PC-3 (cell line): Measurements from ENCODE around the gene APOL2. TPM values are rescaled to one million over a fixed set of nuclear protein-coding genes. Genes with fewer than 3 reads are reported as not detected.
"Not testable (repeated sequence)": the region's sequence is repeated elsewhere in the genome, so short reads cannot be mapped to it uniquely, and the experiment has no call there.

Source experiments
- ATAC-seq: fragments of 200-7000 bp; cut with Tn5 transposase; 2 replicates; pipeline ENCODE4 v1.9.1; 2020; ENCODE audit warnings: mild to moderate bottlenecking, moderate library complexity
- BruUV-seq: library from RNA; stranded (reverse); fragments of 400-500 nt; replicated peaks from 2 replicates; lab custom pipeline; 2021; lab: Mats Ljungman, UMichigan
- CTCF ChIA-PET: fragments of 300-600 bp; sonication (Branson Sonifier 250); formaldehyde crosslinking; loops from one replicate; lab custom pipeline; 2022; ENCODE audit warnings: antibody characterized with exemption; lab: Charles Lee
- POLR2A ChIA-PET: fragments of 300-600 bp; sonication (Branson Sonifier 250); formaldehyde crosslinking; loops from one replicate; lab custom pipeline; 2022; ENCODE audit warnings: antibody characterized with exemption; ENCODE audit not compliant: unreplicated experiment; lab: Charles Lee
- DNase-seq: peaks from one replicate; pipeline ENCODE4 v3.0.0-alpha.2; 2015
- H2AFZ ChIP-seq: fragments of 300-600 bp; sonication (generic); 2 replicates; pipeline ENCODE4 v1.6.0; 2016; ENCODE audit warnings: antibody characterized with exemption, low read length
- H3F3A ChIP-seq: fragments of 300-600 bp; sonication (generic); one replicate; pipeline ENCODE4 v1.6.0; 2017; ENCODE audit warnings: antibody characterized with exemption, low read length, control low read depth, mild to moderate bottlenecking; ENCODE audit not compliant: unreplicated experiment
- H3K27ac ChIP-seq: fragments of 300-600 bp; sonication (generic); 2 replicates; pipeline ENCODE4 v1.5.1; 2016; ENCODE audit warnings: mild to moderate bottlenecking, low read length
- H3K27me3 ChIP-seq: fragments of 300-600 bp; sonication (generic); 2 replicates; pipeline ENCODE4 v1.6.1; 2016; ENCODE audit warnings: low read length, mixed read lengths
- H3K36me3 ChIP-seq: fragments of 300-600 bp; sonication (generic); 2 replicates; pipeline ENCODE4 v1.6.1; 2016; ENCODE audit warnings: low read depth, mixed run types, low read length, mixed read lengths
- H3K4me1 ChIP-seq: fragments of 300-600 bp; sonication (generic); 2 replicates; pipeline ENCODE4 v1.5.1; 2016; ENCODE audit warnings: low read length; ENCODE audit not compliant: insufficient read depth
- H3K4me2 ChIP-seq: fragments of 300-600 bp; sonication (generic); 2 replicates; pipeline ENCODE4 v1.6.0; 2016; ENCODE audit warnings: low read length
- H3K4me3 ChIP-seq: fragments of 300-600 bp; sonication (generic); 2 replicates; pipeline ENCODE4 v1.5.1; 2016; ENCODE audit warnings: mild to moderate bottlenecking, low read length, mixed read lengths
- H3K79me2 ChIP-seq: fragments of 300-600 bp; sonication (generic); 2 replicates; pipeline ENCODE4 v1.6.1; 2017; ENCODE audit warnings: low read length, mixed read lengths
- H3K9ac ChIP-seq: fragments of 300-600 bp; sonication (generic); 2 replicates; pipeline ENCODE4 v1.6.0; 2016; ENCODE audit warnings: mild to moderate bottlenecking, low read length
- H3K9me2 ChIP-seq: fragments of 300-600 bp; sonication (generic); replicated peaks from 2 replicates; pipeline ENCODE4 v1.6.1; 2016; ENCODE audit warnings: mixed run types, low read length, mixed read lengths
- H3K9me3 ChIP-seq: fragments of 300-600 bp; sonication (generic); 2 replicates; pipeline ENCODE4 v1.6.1; 2016; ENCODE audit warnings: low read length, mixed read lengths
- H4K20me1 ChIP-seq: fragments of 300-600 bp; sonication (generic); 2 replicates; pipeline ENCODE4 v1.6.1; 2016; ENCODE audit warnings: low read length, mixed read lengths
- EZH2 ChIP-seq: fragments of 300-600 bp; sonication (generic); IDR thresholded peaks from one replicate; pipeline ENCODE4 v1.6.1; 2017; ENCODE audit warnings: antibody characterized with exemption, mild to moderate bottlenecking, low read length; ENCODE audit not compliant: unreplicated experiment
- EZH2phosphoT487 ChIP-seq: fragments of 300-600 bp; sonication (generic); IDR thresholded peaks from 2 replicates; pipeline ENCODE4 v1.6.1; 2018; ENCODE audit warnings: mild to moderate bottlenecking, antibody characterized with exemption, low read length, borderline replicate concordance
- intact Hi-C: fragments of 100-400 bp; cut with micrococcal nuclease; formaldehyde crosslinking; loops from 2 replicates; pipeline ENCODE4 v1.9.0; 2023
- total RNA-seq: library from RNA; depleted of rRNA; stranded (reverse); fragments of >200 nt; gene quantifications from 2 replicates; pipeline ENCODE4 v1.2.3, GENCODE V29; 2014
- TF ChIP-seq, protein P1 (sequence below): fragments of 300-600 bp; sonication (generic); conservative IDR thresholded peaks from 2 replicates; pipeline ENCODE4 v1.5.1; 2017; ENCODE audit warnings: antibody characterized with exemption, low read depth, mild to moderate bottlenecking, low read length

APOL2 gene
- total RNA-seq, 1 experiment from 2014 or later: 9.7 TPM

DNA sequence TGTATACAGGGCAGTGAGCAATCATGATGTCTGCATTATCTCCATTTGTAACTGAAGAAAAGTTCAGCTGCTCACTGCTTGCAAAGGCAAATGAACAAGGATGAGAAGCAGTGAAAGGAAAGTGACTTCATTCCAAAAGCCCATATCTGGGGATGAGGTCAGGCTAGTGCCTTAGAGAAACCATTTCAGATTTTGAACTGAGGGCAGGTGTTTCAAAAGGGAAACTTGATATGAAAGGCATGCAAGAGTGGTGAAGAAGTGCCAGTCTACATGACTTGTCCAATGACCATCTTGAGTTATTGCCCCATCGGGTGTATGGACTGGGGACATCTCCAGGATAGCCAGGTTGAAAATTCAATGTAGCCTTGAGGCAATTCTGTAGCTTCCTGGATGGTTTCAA, 30.4 kb downstream of the APOL2 start:
- Histone ChIP-seq H3K4me1 (no peaks in the 10 kb centered on the region), H3K9me3 (no peaks in the 10 kb centered on the region), H3K4me3 (no peak overlapping the region), H3K9ac (no peak overlapping the region), H3K4me2 (no peak overlapping the region), H4K20me1 (no peaks in the 10 kb centered on the region), H2AFZ (no peak overlapping the region), H3F3A (no peaks in the 10 kb centered on the region), H3K36me3 (no peaks in the 10 kb centered on the region), H3K79me2 (no peaks in the 10 kb centered on the region), H3K27me3 (0 out of 2 replicates have a peak, but pooled peaks cover 5% of the 10 kb centered on the region), H3K27ac (no peak overlapping the region), H3K9me2 (no peaks in the 10 kb centered on the region)
- TF ChIP-seq EZH2phosphoT487 (no peak), EZH2 (no peak)
- TF ChIP-seq, protein P1, sequence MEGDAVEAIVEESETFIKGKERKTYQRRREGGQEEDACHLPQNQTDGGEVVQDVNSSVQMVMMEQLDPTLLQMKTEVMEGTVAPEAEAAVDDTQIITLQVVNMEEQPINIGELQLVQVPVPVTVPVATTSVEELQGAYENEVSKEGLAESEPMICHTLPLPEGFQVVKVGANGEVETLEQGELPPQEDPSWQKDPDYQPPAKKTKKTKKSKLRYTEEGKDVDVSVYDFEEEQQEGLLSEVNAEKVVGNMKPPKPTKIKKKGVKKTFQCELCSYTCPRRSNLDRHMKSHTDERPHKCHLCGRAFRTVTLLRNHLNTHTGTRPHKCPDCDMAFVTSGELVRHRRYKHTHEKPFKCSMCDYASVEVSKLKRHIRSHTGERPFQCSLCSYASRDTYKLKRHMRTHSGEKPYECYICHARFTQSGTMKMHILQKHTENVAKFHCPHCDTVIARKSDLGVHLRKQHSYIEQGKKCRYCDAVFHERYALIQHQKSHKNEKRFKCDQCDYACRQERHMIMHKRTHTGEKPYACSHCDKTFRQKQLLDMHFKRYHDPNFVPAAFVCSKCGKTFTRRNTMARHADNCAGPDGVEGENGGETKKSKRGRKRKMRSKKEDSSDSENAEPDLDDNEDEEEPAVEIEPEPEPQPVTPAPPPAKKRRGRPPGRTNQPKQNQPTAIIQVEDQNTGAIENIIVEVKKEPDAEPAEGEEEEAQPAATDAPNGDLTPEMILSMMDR: no peak
- ChIA-PET CTCF (no interaction called here), POLR2A (no interaction called here)
- DNase-seq (no peak), ATAC-seq (no peak)
- intact Hi-C loops: no loop called here
- no TSS peak for BruUV-seq

DNA sequence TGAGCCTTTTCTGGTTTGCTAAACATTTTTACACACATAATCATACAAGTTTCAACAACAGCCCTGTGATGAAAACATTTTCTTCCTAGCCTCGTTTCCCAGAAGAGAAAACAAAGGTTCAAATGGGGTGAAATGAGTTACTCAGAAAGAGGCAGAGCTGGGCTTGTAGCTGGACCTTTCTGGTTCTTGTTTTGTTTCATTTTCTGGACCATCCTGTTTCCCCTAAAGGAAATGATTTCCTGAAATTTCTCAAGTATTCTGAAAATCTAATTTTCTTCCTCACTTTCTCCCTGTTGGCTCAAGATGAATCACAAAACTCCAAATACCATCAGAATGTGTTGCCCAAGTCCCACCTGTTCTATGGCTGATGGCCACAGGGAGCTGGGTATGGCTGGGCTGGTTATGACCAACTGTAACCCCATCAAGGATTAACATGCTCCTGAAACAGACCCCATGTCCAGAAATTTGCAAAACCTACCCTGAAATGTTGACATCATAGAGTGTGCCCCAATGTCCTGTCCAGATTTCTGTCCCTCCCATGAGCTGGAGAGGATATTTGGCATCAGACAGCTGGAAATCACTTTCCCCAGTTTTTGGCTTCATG, 31.1 kb downstream of the APOL2 start:
- no peaks in the 10 kb centered on the region for H3K79me2 ChIP-seq
- no peak overlapping the region for H3K27ac ChIP-seq
- peaks cover 5% of the 10 kb centered on the region; the same call in 1 of the 2 replicates for H3K4me1 ChIP-seq
- 0 out of 2 replicates have a peak, but pooled peaks cover 5% of the 10 kb centered on the region for H3K27me3 ChIP-seq
- H3K9me3 ChIP-seq: no peaks in the 10 kb centered on the region
- H3K4me3 ChIP-seq: no peak overlapping the region
- no peak for ATAC-seq
- TF ChIP-seq EZH2: no peak
- no peak for TF ChIP-seq EZH2phosphoT487
- TF ChIP-seq, protein P1: no peak
- H4K20me1 ChIP-seq: no peaks in the 10 kb centered on the region
- H2AFZ ChIP-seq: no peak overlapping the region
- CTCF ChIA-PET: no interaction called here
- H3K36me3 ChIP-seq: no peaks in the 10 kb centered on the region
- H3K9ac ChIP-seq: no peak overlapping the region
- no peaks in the 10 kb centered on the region for H3K9me2 ChIP-seq
- no TSS peak for BruUV-seq
- no peaks in the 10 kb centered on the region for H3F3A ChIP-seq
- no peak for DNase-seq
- no peak overlapping the region for H3K4me2 ChIP-seq
- POLR2A ChIA-PET: no interaction called here
- intact Hi-C loops: no loop called here

DNA sequence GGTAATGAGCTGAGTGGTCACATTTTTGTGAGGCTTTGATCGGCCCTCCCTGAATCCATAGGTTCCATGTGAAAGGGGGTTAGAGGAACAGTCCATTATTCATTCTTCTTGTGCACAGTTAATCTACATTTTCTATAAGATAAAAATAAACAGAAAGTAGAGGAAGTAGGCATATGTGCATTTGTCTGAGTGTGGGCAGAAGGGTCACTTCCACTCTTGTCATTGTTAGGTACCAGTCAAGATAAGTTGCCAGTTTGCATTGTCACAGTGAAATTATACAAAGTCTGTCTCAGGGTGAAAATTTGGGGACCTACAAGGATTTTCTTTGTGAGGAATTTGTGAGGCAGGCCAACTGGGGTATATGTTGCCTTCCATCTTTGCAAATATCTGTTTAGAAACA, 33.1 kb downstream of the APOL2 start:
- ATAC-seq: no peak
- TF ChIP-seq, protein P1: no peak
- TF ChIP-seq EZH2: no peak
- TF ChIP-seq EZH2phosphoT487: no peak
- Histone ChIP-seq H3K36me3 (no peaks in the 10 kb centered on the region), H4K20me1 (no peaks in the 10 kb centered on the region), H3K27me3 (no peaks in the 10 kb centered on the region), H3K9me2 (no peaks in the 10 kb centered on the region), H3K9me3 (no peaks in the 10 kb centered on the region), H3F3A (no peaks in the 10 kb centered on the region), H3K9ac (no peak overlapping the region), H3K4me3 (no peak overlapping the region), H3K4me2 (no peak overlapping the region), H3K4me1 (peaks cover 5% of the 10 kb centered on the region; the same call in 1 of the 2 replicates), H2AFZ (no peak overlapping the region), H3K27ac (no peak overlapping the region), H3K79me2 (no peaks in the 10 kb centered on the region)
- DNase-seq: no peak
- intact Hi-C loops: no loop called here
- POLR2A ChIA-PET: no interaction called here
- no TSS peak for BruUV-seq
- CTCF ChIA-PET: no interaction called here

DNA sequence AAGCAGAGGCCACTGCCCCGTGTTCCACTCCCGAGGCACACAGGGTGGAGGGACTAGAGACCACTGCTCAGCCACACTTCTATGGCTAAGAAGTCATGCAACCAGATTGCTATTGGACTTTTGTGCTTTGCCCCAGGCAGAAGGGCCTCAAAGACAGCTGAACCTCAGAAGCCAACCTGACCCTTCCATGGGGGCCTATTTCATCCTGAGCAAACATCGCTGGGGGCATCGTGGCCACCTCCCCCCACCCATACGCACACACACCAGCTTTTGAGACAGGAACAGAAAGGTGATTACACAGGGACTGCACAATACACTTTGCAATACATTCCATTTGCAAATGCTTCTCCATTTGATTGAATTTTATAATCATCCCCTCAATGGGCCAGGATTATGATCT, 33.8 kb downstream of the APOL2 start:
- H3K27ac ChIP-seq, DNase-seq, H3K4me1 ChIP-seq, H3K27me3 ChIP-seq, H3F3A ChIP-seq, H3K79me2 ChIP-seq, H3K36me3 ChIP-seq, H3K9me2 ChIP-seq, H3K4me2 ChIP-seq, POLR2A ChIA-PET, intact Hi-C loops, H2AFZ ChIP-seq, BruUV-seq, H3K9me3 ChIP-seq, H4K20me1 ChIP-seq, H3K9ac ChIP-seq, ATAC-seq, CTCF ChIA-PET, H3K4me3 ChIP-seq: not testable (repeated sequence)
